HepG2 (cell line): ENCODE measurements around the gene TSC1.

Experiments used
- ASH2L ChIP-seq: fragments of 300-600, 200-600 bp; sonication (generic); IDR thresholded peaks from 2 replicates; pipeline ENCODE4 v1.7.0; 2017; ENCODE audit warnings: low read depth, mild to moderate bottlenecking, moderate library complexity, mixed read lengths, low read length; ENCODE audit not compliant: insufficient read length
- CREB1 ChIP-seq, 2 experiments: fragments of 450-650 bp in 1 of 2; IDR thresholded peaks; 2 replicates each; pipeline ENCODE4 v1.6.1; 2016 to 2017; ENCODE audit warnings: control low read depth in 1 of 2, mild to moderate bottlenecking in 1 of 2, missing compliant biosample characterization in 1 of 2, missing genetic modification characterization in 1 of 2
- CTCF ChIP-seq: sonication (generic); formaldehyde crosslinking; IDR thresholded peaks from 2 replicates; pipeline ENCODE4 v1.5.0; 2020; ENCODE audit warnings: mild to moderate bottlenecking, missing genetic modification reagents, moderate library complexity
- HHEX ChIP-seq: IDR thresholded peaks from 2 replicates; pipeline ENCODE4 v1.6.1; 2016; ENCODE audit warnings: control low read depth
- KAT7 ChIP-seq: IDR thresholded peaks from 2 replicates; pipeline ENCODE4 v1.6.1; 2018; ENCODE audit warnings: borderline replicate concordance, missing compliant biosample characterization
- NCOA5 ChIP-seq: sonication (generic); formaldehyde crosslinking; IDR thresholded peaks from 2 replicates; pipeline ENCODE4 v1.4.0; 2020; ENCODE audit warnings: missing genetic modification reagents
- SETDB1 ChIP-seq: sonication (generic); formaldehyde crosslinking; IDR thresholded peaks from 2 replicates; pipeline ENCODE4 v1.5.1; 2020; ENCODE audit warnings: missing genetic modification reagents, mild to moderate bottlenecking, borderline replicate concordance
- SIN3A ChIP-seq: IDR thresholded peaks from 2 replicates; pipeline ENCODE4 v1.6.1; 2011; ENCODE audit warnings: low read depth, mild to moderate bottlenecking, control low read depth, low read length, borderline replicate concordance
- SOX6 ChIP-seq, 2 experiments: fragments of 450-650 bp in 1 of 2; sonication (generic) in 1 of 2; formaldehyde crosslinking in 1 of 2; IDR thresholded peaks; 2 replicates each; pipeline versions ENCODE4 v1.4.0 to v1.6.1; 2017 to 2020; ENCODE audit warnings: antibody characterized with exemption in 1 of 2, mild to moderate bottlenecking in 1 of 2, missing genetic modification reagents in 1 of 2
- ZNF12 ChIP-seq: sonication (generic); formaldehyde crosslinking; IDR thresholded peaks from 2 replicates; pipeline ENCODE4 v1.5.0; 2020; ENCODE audit warnings: missing genetic modification reagents
- ZNF207 ChIP-seq: fragments of 450-650 bp; IDR thresholded peaks from 2 replicates; pipeline ENCODE4 v1.6.1; 2016; ENCODE audit warnings: antibody characterized with exemption, borderline replicate concordance
- ZNF431 ChIP-seq: sonication (generic); formaldehyde crosslinking; IDR thresholded peaks from 2 replicates; pipeline ENCODE4 v1.9.0; 2022; ENCODE audit warnings: missing genetic modification reagents, low read depth, mild to moderate bottlenecking, borderline replicate concordance
- ZNF747 ChIP-seq: sonication (generic); formaldehyde crosslinking; IDR thresholded peaks from 2 replicates; pipeline ENCODE4 v1.8.1; 2023; ENCODE audit warnings: missing genetic modification reagents, mild to moderate bottlenecking, borderline replicate concordance

GRCh38 chr9:132937463-132937901, 6.9 kb downstream of the TSC1 start:
- TF ChIP-seq KAT7 (CRISPR knock-in tag) (no peak), SETDB1 (CRISPR knock-in tag) (no peak), ZNF431 (CRISPR knock-in tag) (no peak), SIN3A (no peak), CTCF (CRISPR knock-in tag) (no peak), ZNF747 (CRISPR knock-in tag) (no peak), CREB1 (IDR thresholded peaks at IDR 0.05) (no peak), CREB1 (CRISPR knock-in tag; IDR thresholded peaks at IDR 0.05) (no peak), NCOA5 (CRISPR knock-in tag) (no peak), ASH2L (no peak), HHEX (CRISPR knock-in tag) (no peak), ZNF12 (CRISPR knock-in tag) (no peak), SOX6 (IDR thresholded peaks at IDR 0.05) (no peak), SOX6 (CRISPR knock-in tag; IDR thresholded peaks at IDR 0.05) (no peak), ZNF207 (no peak)
